NCI-H146 treated with DMSO at 0.1 percent for 48 hours (cell line): ENCODE results near the gene PRKAA2.

Experiments used
- DNase-seq: peaks from one replicate; lab custom pipeline; 2025; ENCODE audit not compliant: unreplicated experiment; lab: John Stamatoyannopoulos, UW

PRKAA2 gene

GRCh38 chr1:56712150-56712549 lies 67.0 kb downstream of the PRKAA2 start:
- no peak for DNase-seq

- DNase-seq, result no peak
Measured at GRCh38 chr1:56713112-56713511, 68.0 kb downstream of the PRKAA2 start.

GRCh38 chr1:56715156-56715555 lies 70.0 kb downstream of the PRKAA2 start:
- DNase-seq, result no peak

- no peak for DNase-seq
Measured at GRCh38 chr1:56719171-56719570, 74.1 kb downstream of the PRKAA2 start.

- no peak for DNase-seq
Measured at GRCh38 chr1:56726706-56727105, 81.6 kb downstream of the PRKAA2 start.

- no peak for DNase-seq
Measured at GRCh38 chr1:56728964-56729363, 83.8 kb downstream of the PRKAA2 start.

- no peak for DNase-seq
Measured at GRCh38 chr1:56745231-56745630, 100.1 kb downstream of the PRKAA2 start.

- DNase-seq, result no peak
Measured at GRCh38 chr1:56754708-56755479, 109.8 kb downstream of the PRKAA2 start.

GRCh38 chr1:56755911-56756310 lies 110.8 kb downstream of the PRKAA2 start:
- DNase-seq, result no peak

GRCh38 chr1:56758135-56758534 lies 113.0 kb downstream of the PRKAA2 start:
- DNase-seq, result no peak

GRCh38 chr1:56758794-56759193 lies 113.7 kb downstream of the PRKAA2 start:
- no peak for DNase-seq
